ENCODE results near the gene SYT8.
A peak's percentile ranks its signal among the peaks of the same experiment; 100 is the strongest.

Gene SYT8

GRCh38 chr11:1830322-1831223, 4.2 kb upstream of the SYT8 start:
- FAIRE-seq, result no peak
- DNase-seq (ENCODE audit: extremely low spot score, insufficient read length, low read depth), result no peak

- DNase-seq (ENCODE audit: extremely low spot score, insufficient read length, low read depth), result no peak
- no peak for FAIRE-seq
These were observed 3.2 kb upstream of the SYT8 start for GRCh38 chr11:1831338-1832210.

GRCh38 chr11:1832211-1832919, 2.4 kb upstream of the SYT8 start:
- peak; percentile 51 for DNase-seq (ENCODE audit: extremely low spot score, insufficient read length, low read depth)
- no peak for FAIRE-seq

- FAIRE-seq (no peak), DNase-seq (ENCODE audit: extremely low spot score, insufficient read length, low read depth) (no peak)
These were observed 1.9 kb upstream of the SYT8 start for GRCh38 chr11:1832920-1833295.

- DNase-seq (ENCODE audit: extremely low spot score, insufficient read length, low read depth) (no peak), FAIRE-seq (no peak)
These were observed 654 bp upstream of the SYT8 start for GRCh38 chr11:1834062-1834610.

GRCh38 chr11:1835671-1836010, 851 bp downstream of the SYT8 start:
- FAIRE-seq, result no peak
- DNase-seq (ENCODE audit: extremely low spot score, insufficient read length, low read depth), result no peak

- FAIRE-seq (no peak), DNase-seq (ENCODE audit: extremely low spot score, insufficient read length, low read depth) (no peak)
These were observed 1.5 kb downstream of the SYT8 start for GRCh38 chr11:1836011-1836945.

- DNase-seq (ENCODE audit: extremely low spot score, insufficient read length, low read depth) (peak; percentile 92), FAIRE-seq (peak; percentile 88)
These were observed 2.6 kb downstream of the SYT8 start for GRCh38 chr11:1837171-1838076.

GRCh38 chr11:1838077-1838425, 3.3 kb downstream of the SYT8 start:
- no peak for DNase-seq (ENCODE audit: extremely low spot score, insufficient read length, low read depth)
- no peak for FAIRE-seq

- FAIRE-seq, result no peak
These were observed 3.8 kb downstream of the SYT8 start, which contains the start of gene TNNI2 for GRCh38 chr11:1838426-1839144. TSS of gene TNNI2 (plus strand) at chr11:1838981. CDS start at chr11:1839697, 716 bp downstream.

GRCh38 chr11:1839204-1839923, 4.6 kb downstream of the SYT8 start:
- FAIRE-seq (no peak), DNase-seq (ENCODE audit: extremely low spot score, insufficient read length, low read depth) (no peak)

More at GRCh38 chr11:1838426-1839144, 3.8 kb downstream of the SYT8 start, which contains the start of gene TNNI2:
- no peak for DNase-seq (ENCODE audit: extremely low spot score, insufficient read length, low read depth)

- FAIRE-seq (peak; percentile 89), DNase-seq (ENCODE audit: extremely low spot score, insufficient read length, low read depth) (peak; percentile 53)
These were observed 5.4 kb downstream of the SYT8 start for GRCh38 chr11:1839924-1840779.

- FAIRE-seq, result no peak
- no peak for DNase-seq (ENCODE audit: extremely low spot score, insufficient read length, low read depth)
These were observed 6.1 kb downstream of the SYT8 start for GRCh38 chr11:1840780-1841480.

- FAIRE-seq, result no peak
- no peak for DNase-seq (ENCODE audit: extremely low spot score, insufficient read length, low read depth)
These were observed 6.8 kb downstream of the SYT8 start for GRCh38 chr11:1841511-1842148.

All from GM18507 (cell line).